Ammon's horn (tissue), 1 donor: ENCODE measurements around the gene ZC3H4.
A peak's percentile ranks its signal among the peaks of the same experiment; 100 is the strongest.

Experiments used
- DNase-seq: peaks from one replicate; pipeline ENCODE4 v3.0.0-alpha.2; 2016; ENCODE audit warnings: low spot score

The ZC3H4 gene

DNA sequence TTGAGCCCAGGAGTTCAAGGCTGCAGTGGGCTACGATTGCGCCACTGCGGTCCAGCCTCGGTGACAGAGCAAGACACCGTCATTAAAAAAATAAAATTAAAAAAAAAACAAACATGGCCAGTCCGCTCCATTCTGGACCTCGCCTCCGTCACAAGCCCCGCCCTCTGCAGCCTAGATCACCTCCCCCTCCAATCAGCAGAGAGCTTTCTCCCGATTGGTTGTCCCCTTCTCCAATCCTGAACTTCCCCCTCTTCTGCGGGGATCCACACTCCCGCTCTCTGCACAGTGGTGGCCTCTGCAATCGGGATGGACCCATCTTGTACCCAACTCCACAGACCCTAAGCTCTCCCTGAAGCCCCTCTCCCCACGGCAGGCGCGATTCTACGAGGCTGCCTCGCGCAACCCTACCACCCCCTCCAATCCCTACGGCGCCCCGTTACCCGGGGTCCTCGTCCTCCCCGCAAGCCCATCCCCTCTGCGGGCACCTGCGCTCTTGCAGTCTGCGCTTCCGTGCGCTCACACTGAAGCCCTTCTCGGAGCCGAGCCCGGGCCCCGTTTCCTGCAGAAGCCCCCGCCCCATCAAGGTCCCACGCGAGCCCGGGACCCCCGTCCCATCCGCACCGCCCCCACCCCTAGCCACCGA is 65.7 kb downstream of the ZC3H4 start:
- DNase-seq = peak; percentile 95

DNA sequence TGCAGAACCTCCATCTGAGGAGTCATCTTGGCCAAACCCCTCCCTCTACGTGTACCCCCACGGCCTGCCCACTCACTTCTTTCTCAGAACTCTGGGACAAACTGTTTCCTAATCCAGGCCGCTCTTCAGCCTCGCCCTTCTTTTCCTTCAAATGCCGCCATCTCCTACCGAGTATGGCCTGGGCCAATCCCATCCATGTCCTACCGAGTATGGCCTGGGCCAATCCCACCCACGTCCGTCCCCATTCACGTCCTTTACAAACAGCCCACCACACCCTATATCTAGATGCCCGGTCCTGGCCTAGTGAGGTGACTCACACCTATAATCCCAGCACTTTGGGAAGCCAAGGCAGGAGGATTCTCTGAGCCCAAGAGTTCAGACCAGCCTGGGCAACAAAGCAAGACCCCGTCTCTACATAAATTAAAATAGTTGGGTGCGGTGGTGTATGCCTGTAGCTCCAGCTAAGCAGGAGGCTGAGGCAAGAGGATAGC is 66.3 kb downstream of the ZC3H4 start:
- DNase-seq = no peak

DNA sequence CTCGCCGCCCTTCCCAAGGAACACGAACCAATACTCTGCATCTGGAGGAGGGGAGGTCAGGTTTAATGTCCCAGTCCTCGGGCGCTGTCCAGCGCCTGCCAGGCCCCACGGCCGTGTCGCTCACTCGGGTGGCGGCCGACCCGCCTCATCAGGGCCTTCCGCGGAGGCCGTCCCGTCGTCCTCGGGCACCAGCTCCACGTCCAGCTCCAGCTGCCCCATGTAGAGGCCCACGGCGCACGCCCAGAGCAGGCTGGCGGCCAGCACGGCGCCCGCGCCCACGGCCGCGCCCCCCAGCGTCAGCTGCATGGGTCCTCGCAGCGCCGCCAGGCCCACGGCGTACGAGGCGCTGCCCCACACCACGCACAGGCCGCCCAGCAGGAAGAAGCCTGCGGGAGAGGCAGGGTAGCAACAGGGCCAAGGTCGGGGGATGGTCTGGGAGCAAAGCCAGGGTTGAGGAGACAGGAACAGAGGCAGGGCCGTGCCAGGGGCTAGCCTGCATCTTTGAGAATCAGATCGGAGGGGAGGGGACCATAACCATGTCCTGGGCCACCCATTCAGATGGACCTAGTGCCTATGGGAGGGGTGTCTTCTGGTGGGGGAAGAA is 67.6 kb downstream of the ZC3H4 start:
- DNase-seq = no peak

DNA sequence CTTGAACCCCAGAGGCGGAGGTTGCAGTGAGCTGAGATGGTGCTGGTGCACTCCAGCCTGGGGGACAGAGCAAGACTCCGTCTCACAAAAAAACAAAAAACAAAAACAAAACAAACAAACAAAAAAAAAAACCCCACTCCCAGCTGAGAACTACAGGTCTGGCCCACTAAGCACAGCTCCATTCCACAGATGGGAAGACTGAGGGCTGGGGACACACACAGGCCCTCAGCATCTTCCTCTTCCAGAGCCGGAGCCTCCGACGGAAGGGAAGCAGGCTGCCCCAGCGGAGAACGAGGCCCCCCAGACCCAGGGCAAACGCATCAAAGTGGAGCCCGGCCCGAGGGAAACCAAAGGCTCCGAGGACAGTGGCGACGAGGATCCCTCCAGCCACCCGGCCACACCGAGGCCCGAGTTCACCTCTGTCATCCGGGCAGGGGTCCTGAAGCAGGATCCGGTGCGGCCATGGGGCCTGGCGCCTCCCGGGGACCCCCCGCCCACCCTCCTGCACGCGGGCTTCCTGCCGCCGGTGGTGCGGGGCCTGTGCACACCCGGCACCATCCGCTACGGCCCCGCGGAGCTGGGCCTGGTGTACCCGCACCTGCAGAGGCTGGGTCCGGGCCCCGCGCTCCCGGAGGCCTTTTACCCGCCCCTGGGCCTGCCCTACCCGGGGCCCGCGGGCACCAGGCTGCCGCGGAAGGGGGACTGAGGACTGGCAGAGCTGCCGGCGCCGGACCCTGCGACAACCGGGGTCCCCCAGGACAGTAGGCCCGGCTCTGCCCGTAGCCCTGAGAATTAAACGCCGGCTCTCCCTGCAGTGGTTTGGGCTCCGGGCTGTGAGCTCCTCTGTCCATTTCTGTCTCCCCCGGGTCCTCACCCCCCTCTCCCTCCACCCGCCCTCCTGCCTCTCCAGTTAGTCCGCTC is 68.4 kb downstream of the ZC3H4 start:
- no peak for DNase-seq

DNA sequence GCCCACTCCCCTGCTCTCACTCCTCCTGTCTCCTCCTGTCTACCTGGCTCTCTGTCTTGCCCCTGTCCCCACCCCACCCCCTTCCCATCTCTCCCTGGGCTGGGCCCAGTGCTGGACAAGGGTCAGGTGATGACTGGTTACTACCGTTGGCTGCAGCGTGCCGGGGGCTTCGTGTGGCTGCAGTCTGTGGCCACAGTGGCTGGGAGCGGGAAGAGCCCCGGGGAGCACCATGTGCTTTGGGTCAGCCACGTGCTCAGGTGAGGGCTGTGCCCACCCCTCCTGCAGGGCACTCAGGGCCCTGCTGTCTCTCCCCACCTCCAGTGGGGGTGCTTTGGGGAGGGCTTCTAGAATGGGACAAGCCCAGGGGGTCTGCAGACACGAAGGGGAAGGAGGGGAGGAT is 72.7 kb downstream of the ZC3H4 start:
- DNase-seq = no peak

DNA sequence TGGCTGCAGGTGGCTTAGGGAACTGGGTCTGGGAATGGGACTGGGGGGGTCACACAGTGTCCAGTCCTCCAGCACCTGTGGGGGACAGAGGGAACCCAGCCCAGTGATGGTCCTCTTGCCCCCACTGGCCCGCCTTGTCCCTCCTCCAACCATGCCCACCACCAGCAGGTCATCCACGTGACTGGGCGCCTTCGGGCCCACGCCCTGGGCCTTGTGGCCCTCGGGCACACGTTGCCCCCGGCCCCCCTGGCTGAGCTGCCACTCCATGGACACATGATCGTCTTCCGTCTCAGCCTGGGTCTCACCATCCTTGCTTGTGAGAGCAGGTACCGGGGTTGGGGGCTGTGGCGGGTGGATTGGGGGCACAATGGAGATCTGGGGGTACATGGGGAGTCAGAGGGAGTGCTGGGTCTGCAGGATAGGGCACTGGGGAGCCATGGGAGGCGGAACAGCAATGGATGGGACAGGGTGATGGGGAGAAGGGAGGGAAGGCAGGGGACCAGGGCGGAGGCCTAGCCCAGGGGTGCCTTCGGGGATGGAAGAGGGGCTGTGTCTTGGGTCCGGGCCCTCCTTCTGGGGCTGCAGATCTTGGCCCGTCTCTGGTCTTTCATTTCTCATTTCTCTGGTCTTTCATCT is 74.2 kb downstream of the ZC3H4 start:
- no peak for DNase-seq

DNA sequence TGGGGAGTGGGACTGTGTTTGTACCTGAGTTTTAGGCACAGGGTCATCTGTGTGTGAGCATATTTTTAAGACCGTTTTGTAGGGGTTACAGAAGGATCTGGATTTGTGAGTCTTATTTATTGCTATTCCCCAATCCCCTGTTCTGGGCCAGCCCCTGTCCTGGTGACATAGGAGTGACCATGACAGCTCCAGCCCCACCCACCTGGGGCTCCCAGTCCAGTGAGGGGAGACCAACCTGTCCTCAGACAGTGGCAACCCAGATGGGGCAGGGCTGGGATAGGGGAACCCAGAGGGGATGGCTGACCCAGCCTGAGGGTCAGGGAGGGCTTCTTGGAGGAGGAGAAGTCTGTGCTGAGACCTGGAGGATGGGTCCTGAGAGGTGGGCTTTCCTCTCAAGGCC is 75.8 kb downstream of the ZC3H4 start:
- DNase-seq = no peak

DNA sequence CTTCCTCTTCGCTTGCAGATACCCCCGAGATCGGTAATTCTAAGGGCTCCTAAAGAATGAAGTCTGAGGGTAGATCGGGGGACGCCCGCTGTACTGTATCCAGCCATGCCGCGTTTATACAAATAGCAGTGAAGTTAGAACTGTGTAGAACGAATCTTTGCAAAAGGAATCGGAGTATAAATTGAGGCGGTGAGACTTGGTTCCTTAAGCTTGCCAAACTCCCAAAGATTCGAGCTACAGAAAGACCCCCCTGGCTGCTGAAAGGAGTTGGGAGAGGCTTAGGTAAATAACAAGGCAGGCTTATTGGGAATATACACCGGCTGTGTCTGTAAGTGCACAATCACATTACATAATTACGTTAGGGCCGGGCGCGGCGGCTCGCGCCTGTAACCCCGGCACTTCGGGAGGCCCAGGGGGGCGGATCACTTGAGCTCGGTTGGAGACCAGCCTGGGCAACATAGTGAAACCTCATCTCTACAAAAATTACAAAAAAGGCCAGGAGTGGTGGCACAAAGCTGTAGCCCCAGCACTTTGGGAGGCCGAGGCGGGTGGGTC is 77.4 kb downstream of the ZC3H4 start:
- DNase-seq = no peak

DNA sequence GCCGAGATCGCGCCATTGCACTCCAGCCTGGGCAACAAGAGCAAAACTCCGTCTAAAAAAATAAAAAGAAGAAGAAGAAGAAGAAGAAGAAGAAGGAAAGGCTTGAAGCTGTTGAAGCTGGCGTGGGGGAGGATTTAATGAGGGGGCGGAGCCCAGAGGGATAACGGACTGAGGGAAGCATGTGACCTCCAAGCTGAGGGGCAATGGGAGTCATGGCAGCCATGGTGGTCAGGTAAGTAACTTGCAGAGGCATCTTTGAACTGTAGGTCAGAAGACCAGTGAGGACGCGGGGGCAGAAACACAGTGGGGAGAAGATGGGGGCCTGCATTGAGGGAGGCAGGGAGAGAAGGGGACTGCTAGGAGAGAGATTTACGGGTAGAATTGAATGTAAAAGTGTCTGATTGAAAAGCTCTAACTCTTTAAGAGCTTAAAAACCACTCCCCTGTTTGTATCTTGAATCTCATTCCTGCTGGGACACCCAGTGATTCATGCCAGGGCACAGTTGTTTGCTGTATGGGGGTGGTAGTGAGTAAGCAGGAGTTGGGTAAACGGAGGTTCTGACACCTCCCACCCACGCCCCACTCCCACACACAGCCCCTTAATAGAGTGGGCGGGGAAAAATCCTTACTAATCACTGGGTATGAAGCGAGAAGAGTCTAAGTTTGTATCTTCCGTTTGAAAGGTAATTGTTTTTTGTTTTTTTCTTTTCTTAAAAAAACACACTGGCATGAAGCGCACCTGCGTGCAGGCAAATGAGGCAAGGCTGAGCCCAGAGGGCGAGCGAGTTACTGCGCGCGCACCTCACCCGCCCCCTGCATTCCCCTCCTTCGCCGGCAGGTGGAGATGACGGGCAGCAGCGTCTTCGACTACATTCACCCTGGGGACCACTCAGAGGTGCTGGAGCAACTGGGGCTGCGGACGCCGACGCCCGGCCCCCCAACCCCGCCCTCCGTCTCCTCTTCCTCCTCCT is 78.2 kb downstream of the ZC3H4 start:
- peak; percentile 82 for DNase-seq

DNA sequence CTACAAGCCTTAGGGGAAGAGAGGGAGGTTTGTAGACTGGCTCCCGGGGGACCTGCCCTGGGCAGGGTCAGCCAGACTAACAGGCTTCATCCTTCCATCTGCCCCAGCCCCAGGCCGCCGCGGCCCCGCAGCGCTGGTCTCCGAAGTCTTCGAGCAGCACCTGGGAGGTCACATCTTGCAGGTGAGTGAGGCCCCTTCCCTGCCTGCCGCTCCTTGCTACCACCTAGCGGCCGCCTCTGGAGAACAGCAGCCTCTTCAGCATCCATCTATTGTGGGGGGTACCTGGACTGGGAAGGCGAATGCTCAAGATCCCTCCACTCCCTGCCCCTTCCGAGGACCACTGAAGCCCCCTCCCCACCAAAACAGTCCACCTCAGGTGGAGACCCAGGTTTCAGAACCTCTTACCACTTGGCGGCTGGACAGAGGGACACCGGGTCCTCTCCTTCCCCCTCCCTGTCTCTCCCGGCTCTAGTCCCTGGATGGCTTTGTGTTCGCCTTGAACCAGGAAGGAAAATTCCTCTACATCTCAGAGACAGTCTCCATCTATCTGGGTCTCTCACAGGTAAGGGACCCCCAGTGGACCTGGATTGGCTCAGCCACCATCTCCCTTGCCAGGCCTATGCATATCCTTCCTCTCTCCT is 81.3 kb downstream of the ZC3H4 start:
- DNase-seq = peak; percentile 59

DNA sequence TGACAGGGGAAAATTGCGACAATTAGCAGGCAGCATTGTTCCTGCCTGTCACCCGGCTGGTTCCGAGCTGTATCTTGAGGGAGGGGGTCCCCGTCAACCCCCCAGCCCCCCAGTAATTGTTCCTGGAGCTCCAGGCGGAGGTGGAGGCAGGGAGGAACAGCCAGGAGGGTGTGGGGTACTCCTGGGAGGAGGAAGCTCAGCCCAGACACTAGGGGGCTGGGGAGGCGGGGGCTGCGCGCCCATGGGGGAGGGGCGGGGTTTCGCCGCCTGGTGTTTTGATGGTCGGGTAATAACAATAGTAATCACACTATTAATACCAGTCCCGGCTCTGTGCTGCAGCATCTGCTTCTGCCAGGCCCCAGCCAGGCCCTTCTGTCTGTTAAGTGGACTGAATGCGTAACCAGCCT is 85.4 kb downstream of the ZC3H4 start:
- no peak for DNase-seq

DNA sequence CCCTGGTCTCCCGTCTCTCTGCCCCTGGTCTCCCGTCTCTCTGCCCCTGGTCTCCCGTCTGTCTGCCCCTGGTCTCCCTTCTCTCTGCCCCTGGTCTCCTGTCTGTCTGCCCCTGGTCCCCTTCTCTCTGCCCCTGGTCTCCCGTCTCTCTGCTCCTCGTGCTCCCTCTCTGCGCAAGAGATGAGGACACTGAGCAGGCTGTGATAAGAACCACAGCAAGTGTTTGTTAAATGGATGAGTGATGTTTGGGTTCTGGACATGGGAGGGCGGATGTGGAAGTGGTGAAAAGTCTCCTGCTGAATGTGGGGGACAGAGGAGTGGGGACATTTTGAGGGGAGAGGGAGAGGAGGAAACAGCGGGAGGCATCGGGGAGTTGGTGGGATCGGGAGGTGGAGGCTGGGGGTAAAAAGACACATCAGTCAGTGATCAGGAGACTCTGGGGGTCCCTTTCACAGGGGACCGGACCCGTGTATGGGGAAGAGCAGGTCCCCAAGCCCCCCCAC is 85.9 kb downstream of the ZC3H4 start:
- no peak for DNase-seq

DNA sequence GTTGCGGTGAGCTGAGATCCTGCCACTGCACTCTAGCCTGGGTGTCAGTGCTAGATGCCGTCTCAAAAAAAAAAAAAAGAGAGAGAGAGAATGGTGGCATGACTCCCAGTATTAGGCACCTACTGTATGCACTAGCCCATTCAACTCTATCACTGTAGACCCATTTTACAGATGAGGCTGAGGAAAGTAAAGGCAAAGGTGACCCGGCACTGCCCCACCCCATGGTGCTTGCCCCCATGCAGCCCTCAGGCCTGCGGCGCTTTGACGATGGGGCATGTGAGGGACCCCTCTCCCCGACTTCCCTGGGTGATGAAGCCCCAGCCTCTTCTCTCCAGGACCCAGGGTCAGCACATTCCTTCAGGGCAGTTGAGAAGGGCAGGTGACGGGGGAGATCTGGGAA is 86.7 kb downstream of the ZC3H4 start:
- no peak for DNase-seq

DNA sequence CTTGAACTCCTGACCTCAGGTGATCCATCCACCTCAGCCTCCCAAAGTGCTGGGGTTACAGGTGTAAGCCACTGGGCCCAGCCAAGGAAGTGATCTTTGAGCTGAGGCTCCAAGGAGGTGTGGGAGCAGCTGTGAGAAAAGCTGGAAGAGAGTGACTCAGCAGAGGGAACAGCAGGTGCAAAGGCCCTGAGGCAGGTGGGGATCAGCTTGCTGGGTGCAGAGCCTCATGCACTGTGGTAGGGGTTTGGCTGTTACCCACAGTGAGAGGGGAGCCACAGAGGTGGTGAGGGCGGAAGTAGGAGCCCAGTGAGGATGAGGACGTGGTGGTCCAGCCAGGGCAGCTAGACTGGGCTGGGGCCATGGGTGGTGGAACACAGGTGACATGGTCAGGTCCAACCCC is 87.4 kb downstream of the ZC3H4 start:
- DNase-seq = no peak

DNA sequence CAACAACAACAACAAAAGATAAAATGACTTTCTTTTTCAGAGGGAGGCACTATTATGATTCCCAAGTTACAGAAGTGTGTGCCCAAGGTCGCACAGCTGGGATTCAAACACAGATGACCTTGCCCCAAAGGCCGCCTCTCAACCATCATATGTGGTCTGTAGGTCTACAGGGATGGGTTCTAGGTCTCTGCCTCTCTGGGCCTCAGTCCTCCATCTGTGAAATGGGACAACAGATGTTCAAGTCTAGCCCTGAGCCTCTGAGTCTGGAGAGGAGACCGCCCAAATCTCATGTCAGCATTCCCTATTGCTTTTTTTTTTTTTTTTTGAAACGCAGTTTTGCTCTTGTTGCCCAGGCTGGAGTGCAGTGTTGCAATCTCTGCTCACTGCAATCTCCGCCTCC is 89.1 kb downstream of the ZC3H4 start:
- DNase-seq = no peak

DNA sequence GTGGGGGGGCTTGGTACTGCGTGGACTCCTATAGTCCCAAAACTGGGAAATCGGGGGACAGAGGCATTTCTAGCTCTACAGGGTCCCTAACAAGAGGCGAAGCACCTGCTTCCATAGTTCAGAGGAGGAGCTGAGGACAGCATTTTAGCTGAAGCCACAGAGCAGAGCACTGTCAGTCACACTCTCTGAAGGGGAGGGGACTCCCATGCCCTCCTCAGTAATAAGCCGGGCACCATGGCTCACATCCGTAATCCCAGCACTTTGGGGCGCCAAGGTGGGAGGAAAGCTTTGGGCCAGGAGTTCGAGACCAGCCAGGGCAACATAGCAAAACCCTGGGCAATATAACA is 90.2 kb downstream of the ZC3H4 start:
- no peak for DNase-seq

DNA sequence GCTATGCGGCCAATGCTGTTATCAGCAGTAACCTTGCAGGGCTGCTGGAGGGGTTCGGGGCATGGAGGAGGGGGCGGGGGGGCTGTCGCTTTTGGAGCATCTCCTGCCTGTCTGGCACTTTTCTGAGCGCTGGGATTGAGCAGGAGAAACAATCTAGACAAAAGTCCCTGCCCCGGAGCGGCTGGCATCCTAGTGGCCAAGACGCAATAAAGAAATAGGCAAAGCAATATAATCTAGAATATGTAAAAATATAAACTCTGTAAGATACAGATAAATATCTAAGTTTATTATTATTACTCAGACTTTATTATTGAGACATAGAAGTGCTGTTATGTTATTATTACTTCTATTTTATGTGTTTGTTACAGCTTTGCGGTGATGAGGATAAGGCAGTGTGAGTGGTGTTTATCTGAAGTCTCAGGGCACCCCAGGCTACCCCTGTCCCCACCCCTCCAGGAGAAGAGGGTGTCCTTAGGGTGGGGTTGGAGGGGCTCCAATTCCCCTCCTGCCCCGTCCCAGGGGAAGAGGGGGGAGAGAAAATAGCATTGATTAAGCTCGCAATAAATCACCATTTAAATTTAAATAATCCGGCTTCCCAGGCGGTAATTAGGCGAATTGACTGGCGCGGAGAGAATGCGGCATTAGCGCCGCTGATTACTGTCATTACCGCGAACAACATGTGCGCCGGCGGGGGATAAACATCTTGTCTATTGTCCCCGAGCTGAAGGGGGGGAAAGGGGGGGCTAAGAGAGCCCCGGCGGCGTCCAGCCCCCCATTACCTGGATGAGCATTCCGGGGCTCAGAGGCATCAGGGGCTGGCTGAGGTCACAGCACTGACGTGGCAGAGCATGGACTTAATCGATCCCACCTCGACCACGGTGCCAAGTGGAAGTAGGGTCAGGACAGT is 90.8 kb downstream of the ZC3H4 start:
- no peak for DNase-seq

DNA sequence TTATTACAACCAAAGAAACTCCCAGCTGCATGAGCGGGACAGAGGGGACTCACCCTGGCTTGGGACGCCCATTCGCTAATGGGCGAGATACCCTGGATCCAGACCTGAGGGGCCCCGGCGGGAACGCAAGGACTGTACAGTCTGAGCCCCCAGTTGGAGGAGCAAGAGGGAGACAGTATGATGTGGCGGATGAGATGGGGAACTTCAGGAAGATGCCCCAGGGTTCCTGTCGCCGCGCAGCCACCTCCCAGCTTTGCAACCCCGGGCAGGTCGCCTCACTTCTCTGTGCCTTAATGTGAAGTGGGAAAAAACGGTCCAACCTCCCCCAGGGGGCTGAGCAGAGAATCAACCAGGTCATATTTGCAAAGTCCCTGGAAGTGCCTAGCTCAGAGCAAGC is 91.4 kb downstream of the ZC3H4 start:
- no peak for DNase-seq

DNA sequence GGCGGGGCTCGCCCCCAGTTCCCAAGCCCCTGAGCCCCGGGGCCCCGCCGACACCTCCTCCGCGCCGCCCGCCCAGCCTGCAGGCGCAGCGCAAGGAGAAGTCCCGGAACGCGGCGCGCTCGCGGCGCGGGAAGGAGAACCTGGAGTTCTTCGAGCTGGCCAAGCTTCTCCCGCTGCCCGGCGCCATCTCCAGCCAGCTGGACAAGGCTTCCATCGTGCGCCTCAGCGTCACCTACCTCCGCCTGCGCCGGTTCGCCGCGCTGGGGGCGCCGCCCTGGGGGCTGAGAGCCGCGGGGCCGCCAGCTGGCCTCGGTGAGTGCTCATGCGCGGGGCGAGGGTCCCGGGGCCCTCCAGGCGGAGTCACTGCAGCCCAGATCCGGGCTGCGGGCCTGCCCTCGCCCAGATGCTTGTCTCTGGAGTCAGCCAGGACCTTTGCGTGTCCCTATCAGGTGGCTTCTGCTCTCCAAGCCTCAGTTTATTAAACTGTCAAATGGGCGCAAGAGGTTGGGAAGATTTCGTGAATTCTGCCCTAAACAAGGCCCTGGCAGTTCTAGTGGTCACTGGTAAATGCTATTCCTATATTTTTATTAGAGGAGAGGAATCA is 91.9 kb downstream of the ZC3H4 start:
- no peak for DNase-seq
